ENCODE data around the gene ZSCAN16. TPM values are rescaled to one million over a fixed set of nuclear protein-coding genes. Genes with fewer than 3 reads are reported as not detected.
A peak's percentile ranks its signal among the peaks of the same experiment; 100 is the strongest.
"Not testable (repeated sequence)": the region's sequence is repeated elsewhere in the genome, so short reads cannot be mapped to it uniquely, and the experiment has no call there.

The ZSCAN16 gene
- total and polyA plus RNA-seq, 4 experiments from 2014 or later = 12.4 to 14.8 (median 13.8) TPM

DNA sequence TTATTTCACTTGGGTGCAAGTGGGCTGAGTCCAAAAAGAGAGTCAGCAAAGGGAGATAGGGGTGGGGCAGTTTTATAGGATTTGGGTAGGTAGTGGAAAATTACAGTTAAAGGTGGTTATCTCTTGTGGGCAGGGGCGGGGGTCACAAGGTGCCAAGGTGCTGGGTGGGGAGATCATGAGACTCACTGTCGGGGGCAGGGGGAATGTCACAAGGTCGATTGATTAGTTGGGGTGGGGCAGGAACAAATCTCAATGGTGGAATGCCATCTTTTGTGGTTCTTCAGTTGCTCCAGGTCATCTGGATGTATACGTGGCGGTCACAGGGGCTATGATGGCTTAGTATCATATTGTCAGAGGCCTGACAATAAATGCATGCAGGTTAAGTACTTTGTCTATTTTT lies 2.1 kb upstream of the ZSCAN16 start:
- H3K36me3 Mint-ChIP-seq = peaks cover 31 to 45% of the 10 kb centered on the region in 2 donors
- H3K9me3 Mint-ChIP-seq; H3K9me3 ChIP-seq (ENCODE audit: control insufficient read depth in 1 of 2, low read length in 2 of 2); H3K27me3 Mint-ChIP-seq; DNase-seq; H3K27ac ChIP-seq (ENCODE audit: low read depth, low read length); H3K27me3 ChIP-seq (ENCODE audit: insufficient read depth, low read length); H3K4me3 ChIP-seq (ENCODE audit: low read length in 2 of 2): not testable (repeated sequence)
- ChIA-PET CTCF (ENCODE audit: partially characterized antibody) (interaction anchor here (1.3 to 2.3 kb wide), 3 partner anchors 17 to 235 kb away, joined by 3 to 8 read pairs (median 4); no protein-coding TSS in a partner anchor), POLR2A (ENCODE audit: partially characterized antibody) (interaction anchor here (7.5 kb wide), 1 partner anchor 18 kb away, joined by 132 read pairs; the partner anchor contains the start of gene ZKSCAN8)
- intact Hi-C loops (cut with micrococcal nuclease) = loop anchor here (10.0 kb wide), 1 partner anchor 217 kb away; no protein-coding TSS in a partner anchor
- H3K4me1 Mint-ChIP-seq = peaks cover 29 to 39% (median 33%) of the 10 kb centered on the region in 4 donors
- Histone ChIP-seq H3K4me1 (ENCODE audit: insufficient read depth, low read length) (peaks cover 24% of the 10 kb centered on the region), H3K36me3 (ENCODE audit: insufficient read depth, low read length) (peaks cover 17% of the 10 kb centered on the region)
- H3K27ac Mint-ChIP-seq = peak overlapping the region in 2 of 7 donors; percentile 38 to 83
- H3K4me3 Mint-ChIP-seq = peak overlapping the region in 1 of 8 donors; percentile 21

DNA sequence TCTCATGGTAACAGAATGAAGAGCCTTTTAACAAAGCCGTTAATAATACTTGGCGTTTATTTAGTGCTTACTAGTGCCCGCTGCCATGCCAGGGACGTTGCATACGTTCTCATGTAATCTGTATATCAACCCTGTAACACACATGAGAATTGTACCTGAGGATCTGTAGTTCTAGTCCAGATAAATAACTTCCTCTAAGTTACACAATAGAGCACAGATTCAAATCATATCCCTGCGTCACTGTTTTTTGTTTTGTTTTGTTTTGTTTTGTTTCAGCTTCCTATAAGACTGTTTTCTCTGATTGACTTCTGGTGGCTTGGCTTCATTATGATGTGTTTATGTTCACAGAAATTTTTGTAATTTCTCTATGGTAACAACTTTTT lies 553 bp downstream of the ZSCAN16 start:
- ChIA-PET POLR2A (ENCODE audit: partially characterized antibody) (interaction anchor here (1.0 to 7.5 kb wide), 8 partner anchors 8 to 286 kb away, joined by 3 to 132 read pairs (median 4); partner anchors contain the start of genes ZKSCAN4, ZKSCAN8 and ZSCAN26), CTCF (ENCODE audit: partially characterized antibody) (interaction anchor here (0.6 to 1.7 kb wide), 5 partner anchors 13 to 142 kb away, joined by 3 to 5 read pairs (median 5); partner anchors contain the start of genes ZKSCAN8 and ZSCAN26)
- intact Hi-C loops (cut with micrococcal nuclease) = loop anchor here (1.0 to 10.0 kb wide), 5 partner anchors 12 to 274 kb away; partner anchors contain the start of genes ZKSCAN8 and ZSCAN12
- H3K27me3 ChIP-seq (ENCODE audit: insufficient read depth, low read length) = no peaks in the 10 kb centered on the region
- peak in 4 of 5 donors; percentile 33 to 72 (median 62) for DNase-seq
- H3K36me3 ChIP-seq (ENCODE audit: insufficient read depth, low read length) = peaks cover 18% of the 10 kb centered on the region
- Mint-ChIP-seq H3K36me3 (peaks cover 28 to 56% of the 10 kb centered on the region in 2 donors), H3K4me3 (peak overlapping the region; percentile 93 to 98 (median 95)), H3K27ac (peak overlapping the region; percentile 96 to 99 (median 98)), H3K9me3 (no peaks in the 10 kb centered on the region), H3K4me1 (peaks cover 36 to 57% (median 50%) of the 10 kb centered on the region in 4 donors), H3K27me3 (no peaks in the 10 kb centered on the region)
- H3K9me3 ChIP-seq (ENCODE audit: control insufficient read depth in 1 of 2, low read length in 2 of 2) = no peaks in the 10 kb centered on the region
- H3K4me3 ChIP-seq (ENCODE audit: low read length in 2 of 2) = peak overlapping the region; percentile 70 to 74
- peak overlapping the region; percentile 84 for H3K27ac ChIP-seq (ENCODE audit: low read depth, low read length)
- peaks cover 24% of the 10 kb centered on the region for H3K4me1 ChIP-seq (ENCODE audit: insufficient read depth, low read length)

DNA sequence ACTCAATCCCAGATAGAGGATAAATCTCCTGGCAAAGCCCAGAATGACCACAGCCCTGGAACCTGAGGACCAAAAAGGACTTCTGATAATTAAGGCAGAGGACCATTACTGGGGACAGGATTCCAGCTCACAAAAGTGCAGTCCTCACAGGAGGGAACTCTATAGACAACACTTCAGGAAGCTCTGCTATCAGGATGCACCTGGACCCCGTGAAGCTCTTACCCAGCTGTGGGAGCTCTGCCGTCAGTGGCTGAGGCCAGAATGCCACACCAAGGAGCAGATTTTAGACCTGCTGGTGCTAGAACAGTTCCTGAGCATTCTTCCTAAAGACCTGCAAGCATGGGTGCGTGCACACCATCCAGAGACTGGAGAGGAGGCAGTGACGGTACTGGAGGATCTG lies 992 bp downstream of the ZSCAN16 start:
- H3K9me3 ChIP-seq (ENCODE audit: control insufficient read depth in 1 of 2, low read length in 2 of 2) = no peaks in the 10 kb centered on the region
- ChIA-PET CTCF (ENCODE audit: partially characterized antibody) (interaction anchor here (0.6 to 2.1 kb wide), 8 partner anchors 14 to 978 kb away, joined by 3 to 8 read pairs (median 5); partner anchors contain the start of genes ZKSCAN8 and ZSCAN26), POLR2A (ENCODE audit: partially characterized antibody) (interaction anchor here (1.1 to 7.5 kb wide), 7 partner anchors 8 to 142 kb away, joined by 3 to 132 read pairs (median 6); partner anchors contain the start of genes ZKSCAN4, ZKSCAN8 and ZSCAN26)
- DNase-seq = no peak
- peaks cover 36 to 57% (median 51%) of the 10 kb centered on the region in 4 donors for H3K4me1 Mint-ChIP-seq
- H3K27ac ChIP-seq (ENCODE audit: low read depth, low read length) = peak overlapping the region; percentile 84
- peak overlapping the region; percentile 96 to 99 (median 98) for H3K27ac Mint-ChIP-seq
- peak overlapping the region in 7 of 8 donors; percentile 93 to 97 (median 95) for H3K4me3 Mint-ChIP-seq
- peaks cover 23 to 56% of the 10 kb centered on the region in 2 donors for H3K36me3 Mint-ChIP-seq
- no peaks in the 10 kb centered on the region for H3K27me3 Mint-ChIP-seq
- H3K4me3 ChIP-seq (ENCODE audit: low read length in 2 of 2) = no peak overlapping the region
- H3K36me3 ChIP-seq (ENCODE audit: insufficient read depth, low read length) = peaks cover 14% of the 10 kb centered on the region
- intact Hi-C loops (cut with micrococcal nuclease) = loop anchor here (10.0 kb wide), 1 partner anchor 221 kb away; no protein-coding TSS in a partner anchor
- H3K9me3 Mint-ChIP-seq = no peaks in the 10 kb centered on the region
- no peaks in the 10 kb centered on the region for H3K27me3 ChIP-seq (ENCODE audit: insufficient read depth, low read length)
- peaks cover 24% of the 10 kb centered on the region for H3K4me1 ChIP-seq (ENCODE audit: insufficient read depth, low read length)

DNA sequence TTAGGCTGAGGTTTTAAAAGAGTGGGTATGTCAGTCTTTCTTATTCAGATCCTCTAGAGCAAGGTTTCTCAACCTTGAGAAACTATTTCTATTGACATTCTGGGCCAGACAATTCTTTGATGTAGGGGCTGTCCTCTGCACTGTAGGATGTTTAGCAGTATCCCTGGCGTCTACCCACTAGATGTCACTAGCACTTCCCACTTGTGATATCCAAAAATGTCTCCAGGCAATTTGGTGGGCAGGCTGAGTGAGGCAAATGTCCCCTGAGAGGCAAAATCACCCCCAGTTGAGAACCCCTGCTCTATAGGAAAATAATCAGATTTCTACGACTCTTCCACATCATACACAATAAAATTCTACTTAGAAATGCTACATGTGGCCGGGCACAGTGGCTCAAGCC lies 9.6 kb downstream of the ZSCAN16 start:
- H3K9me3 Mint-ChIP-seq = no peaks in the 10 kb centered on the region
- Histone ChIP-seq H3K36me3 (ENCODE audit: insufficient read depth, low read length) (peaks cover 13% of the 10 kb centered on the region), H3K9me3 (ENCODE audit: control insufficient read depth in 1 of 2, low read length in 2 of 2) (no peaks in the 10 kb centered on the region), H3K27me3 (ENCODE audit: insufficient read depth, low read length) (no peaks in the 10 kb centered on the region), H3K27ac (ENCODE audit: low read depth, low read length) (peak overlapping the region; percentile 18), H3K4me3 (ENCODE audit: low read length in 2 of 2) (no peak overlapping the region), H3K4me1 (ENCODE audit: insufficient read depth, low read length) (peaks cover 28% of the 10 kb centered on the region)
- H3K27me3 Mint-ChIP-seq = no peaks in the 10 kb centered on the region
- H3K4me3 Mint-ChIP-seq = peak overlapping the region in 2 of 8 donors; percentile 8 to 25
- H3K27ac Mint-ChIP-seq = peak overlapping the region; percentile 23 to 90 (median 51)
- H3K36me3 Mint-ChIP-seq = peaks cover 5 to 42% of the 10 kb centered on the region in 2 donors
- CTCF ChIA-PET (ENCODE audit: partially characterized antibody) = interaction anchor here (1.0 to 2.1 kb wide), 3 partner anchors 23 to 222 kb away, joined by 3 to 8 read pairs (median 4); no protein-coding TSS in a partner anchor
- POLR2A ChIA-PET (ENCODE audit: partially characterized antibody) = interaction anchor here (0.7 to 1.2 kb wide), 2 partner anchors 8 to 1878 kb away, joined by 3 to 4 read pairs; partner anchors contain the start of gene ZKSCAN8
- DNase-seq = peak in 3 of 5 donors; percentile 18 to 40 (median 26)
- intact Hi-C loops (cut with micrococcal nuclease) = loop anchor here (1.0 kb wide), 1 partner anchor 222 kb away; no protein-coding TSS in a partner anchor
- H3K4me1 Mint-ChIP-seq = peaks cover 46 to 67% (median 60%) of the 10 kb centered on the region in 4 donors

DNA sequence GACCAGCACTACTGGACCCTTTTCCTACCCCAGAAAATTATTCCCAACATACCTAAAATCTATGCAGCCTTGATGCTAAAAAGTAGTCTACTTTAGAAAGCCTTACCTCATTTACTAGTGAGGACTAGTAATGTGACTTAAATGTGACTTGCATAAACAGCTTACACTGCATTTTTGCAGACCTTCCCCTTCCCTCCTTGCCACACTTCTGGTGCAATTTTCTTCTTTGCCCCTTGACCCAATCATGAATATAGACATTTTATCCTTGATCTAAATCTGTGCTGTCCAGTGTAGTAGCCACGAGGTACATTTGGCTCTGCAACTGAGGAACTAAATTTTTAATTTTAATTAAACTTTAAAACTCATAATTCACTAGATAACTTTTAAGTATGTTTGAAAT lies 10.3 kb downstream of the ZSCAN16 start:
- Mint-ChIP-seq H3K27ac (peak overlapping the region in 5 of 7 donors; percentile 14 to 79 (median 49)), H3K36me3 (peaks cover 0 to 35% of the 10 kb centered on the region in 2 donors), H3K4me3 (no peak overlapping the region), H3K27me3 (no peaks in the 10 kb centered on the region), H3K9me3 (no peaks in the 10 kb centered on the region), H3K4me1 (peaks cover 44 to 69% (median 56%) of the 10 kb centered on the region in 4 donors)
- ChIA-PET POLR2A (ENCODE audit: partially characterized antibody) (no interaction called here), CTCF (ENCODE audit: partially characterized antibody) (interaction anchor here (1.0 kb wide), 1 partner anchor 221 kb away, joined by 4 read pairs; no protein-coding TSS in a partner anchor)
- intact Hi-C loops (cut with micrococcal nuclease) = loop anchor here (1.0 kb wide), 1 partner anchor 222 kb away; no protein-coding TSS in a partner anchor
- Histone ChIP-seq H3K4me1 (ENCODE audit: insufficient read depth, low read length) (peaks cover 33% of the 10 kb centered on the region), H3K36me3 (ENCODE audit: insufficient read depth, low read length) (peaks cover 6% of the 10 kb centered on the region), H3K27ac (ENCODE audit: low read depth, low read length) (no peak overlapping the region), H3K27me3 (ENCODE audit: insufficient read depth, low read length) (no peaks in the 10 kb centered on the region), H3K4me3 (ENCODE audit: low read length in 2 of 2) (no peak overlapping the region), H3K9me3 (ENCODE audit: control insufficient read depth in 1 of 2, low read length in 2 of 2) (no peaks in the 10 kb centered on the region)
- DNase-seq = no peak

DNA sequence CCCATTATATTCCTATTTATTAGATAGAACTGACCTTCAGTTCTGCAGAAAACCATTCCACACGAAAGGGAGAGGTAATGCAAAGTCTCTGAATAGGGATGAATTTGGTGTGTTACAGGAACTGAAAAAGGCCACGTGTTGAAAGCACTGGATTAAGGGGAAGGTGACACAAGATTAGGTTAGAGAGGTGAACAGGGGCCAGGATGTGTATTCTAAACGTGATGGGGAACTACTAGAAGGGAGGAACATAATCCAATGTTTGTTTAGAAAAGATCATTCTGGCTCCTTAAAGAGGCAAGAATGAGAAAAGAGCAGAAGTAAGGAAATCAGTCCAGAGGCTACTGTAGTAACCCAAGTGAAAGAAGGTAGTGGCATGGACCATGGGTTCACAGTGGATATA lies 11.0 kb downstream of the ZSCAN16 start:
- DNase-seq = no peak
- Mint-ChIP-seq H3K27ac (peak overlapping the region; percentile 95 to 100 (median 98)), H3K4me3 (peak overlapping the region; percentile 92 to 99 (median 94)), H3K9me3 (no peaks in the 10 kb centered on the region), H3K4me1 (peaks cover 48 to 74% (median 59%) of the 10 kb centered on the region in 4 donors), H3K27me3 (no peaks in the 10 kb centered on the region), H3K36me3 (peaks cover 0 to 29% of the 10 kb centered on the region in 2 donors)
- Histone ChIP-seq H3K36me3 (ENCODE audit: insufficient read depth, low read length) (peaks cover 5% of the 10 kb centered on the region), H3K27me3 (ENCODE audit: insufficient read depth, low read length) (no peaks in the 10 kb centered on the region), H3K4me3 (ENCODE audit: low read length in 2 of 2) (no peak overlapping the region), H3K9me3 (ENCODE audit: control insufficient read depth in 1 of 2, low read length in 2 of 2) (no peaks in the 10 kb centered on the region), H3K4me1 (ENCODE audit: insufficient read depth, low read length) (peaks cover 39% of the 10 kb centered on the region), H3K27ac (ENCODE audit: low read depth, low read length) (peak overlapping the region; percentile 98)
- CTCF ChIA-PET (ENCODE audit: partially characterized antibody) = interaction anchor here (1.7 to 1.8 kb wide), 2 partner anchors 8 to 31 kb away, joined by 4 to 10 read pairs; no protein-coding TSS in a partner anchor
- intact Hi-C loops (cut with micrococcal nuclease) = no loop called here
- POLR2A ChIA-PET (ENCODE audit: partially characterized antibody) = interaction anchor here (3.9 to 8.6 kb wide), 3 partner anchors 10 to 132 kb away, joined by 40 to 132 read pairs (median 53); partner anchors contain the start of genes ZSCAN16 and ZSCAN26
